GM12873 (cell line): ENCODE results near the gene AFAP1L2.

Source experiments
- CTCF ChIP-seq: IDR thresholded peaks from 2 replicates; pipeline ENCODE4 v1.5.1; 2012; ENCODE audit warnings: low read depth, mild to moderate bottlenecking, moderate library complexity, low read length, control low read depth; ENCODE audit not compliant: insufficient read depth; ENCODE audit errors: missing control alignments

Gene AFAP1L2

GRCh38 chr10:114290038-114290437, 114.3 kb downstream of the AFAP1L2 start:
- no peak for TF ChIP-seq CTCF

GRCh38 chr10:114289096-114289436, 115.2 kb downstream of the AFAP1L2 start:
- TF ChIP-seq CTCF = no peak

GRCh38 chr10:114288424-114289095, 115.7 kb downstream of the AFAP1L2 start:
- TF ChIP-seq CTCF = no peak

GRCh38 chr10:114286921-114287320, 117.4 kb downstream of the AFAP1L2 start:
- TF ChIP-seq CTCF = no peak

- no peak for TF ChIP-seq CTCF
These were observed 118.3 kb downstream of the AFAP1L2 start for GRCh38 chr10:114285961-114286441.

GRCh38 chr10:114284346-114285071, 119.8 kb downstream of the AFAP1L2 start:
- no peak for TF ChIP-seq CTCF

GRCh38 chr10:114283535-114284234, 120.6 kb downstream of the AFAP1L2 start:
- no peak for TF ChIP-seq CTCF
